ENCODE data around the gene CDKAL1. TPM values are rescaled to one million over a fixed set of nuclear protein-coding genes. Genes with fewer than 3 reads are reported as not detected.

CDKAL1 gene
- total and polyA plus RNA-seq, 3 experiments from 2014 or later: 26.7 to 30.2 (median 29.6) TPM

DNA sequence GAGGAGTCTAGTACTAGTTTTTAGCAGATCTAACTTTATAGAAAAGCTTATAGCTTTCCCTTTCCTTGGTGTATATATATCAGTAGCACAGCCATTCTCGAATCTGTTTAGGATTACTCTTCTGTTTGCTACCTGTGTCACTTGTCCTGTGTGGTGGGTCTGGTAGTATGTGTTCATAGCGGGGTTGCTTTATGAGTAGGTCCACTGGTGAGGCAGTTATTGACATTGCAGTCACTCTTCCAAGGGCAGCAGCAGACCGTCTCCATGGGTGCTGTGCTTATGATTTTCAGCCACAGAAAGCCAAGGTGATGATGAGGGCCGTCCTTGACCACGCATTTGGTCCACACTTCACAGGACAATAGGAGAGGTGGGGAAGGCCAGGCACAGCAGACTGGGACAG, 171.5 kb downstream of the CDKAL1 start:
- CTCF ChIA-PET: no interaction called here
- DNase-seq: no peak
- peak overlapping the region in 2 of 8 donors; percentile 14 to 29 for H3K27ac Mint-ChIP-seq

DNA sequence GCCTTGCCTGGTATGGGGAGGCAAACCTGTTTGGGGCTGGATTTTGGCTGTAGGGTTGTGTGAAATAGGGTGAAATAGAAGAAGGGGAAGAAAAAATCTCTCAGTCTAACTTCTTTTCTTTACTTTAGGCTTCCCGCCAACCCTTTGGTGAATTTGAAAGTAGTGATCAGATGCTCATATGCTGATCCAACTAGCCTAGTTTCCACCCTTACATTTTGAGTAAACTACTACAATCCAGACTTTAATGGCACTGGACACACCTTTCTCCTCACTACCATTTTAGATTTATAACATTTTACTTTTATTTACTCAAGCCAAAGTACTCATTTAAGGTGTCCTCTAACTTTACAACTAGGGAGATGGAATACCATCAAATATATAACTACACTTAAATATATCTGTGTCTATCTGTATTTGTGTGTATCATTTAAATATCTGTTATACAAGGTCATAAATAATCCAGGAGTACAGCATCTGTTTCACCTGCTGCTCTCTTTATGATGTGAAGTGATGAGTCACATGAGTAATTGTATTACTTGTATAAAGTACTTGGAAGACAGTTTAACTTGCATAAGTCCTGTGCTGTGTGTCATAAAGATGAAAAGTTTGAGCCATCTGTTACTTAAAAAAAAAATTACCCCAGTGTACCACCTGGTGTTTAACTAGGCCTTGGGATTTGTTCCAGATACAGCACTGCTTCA, 172.1 kb downstream of the CDKAL1 start:
- Mint-ChIP-seq H3K36me3 (peaks cover 0 to 6% (median 3%) of the 10 kb centered on the region in 3 donors), H3K27me3 (no peaks in the 10 kb centered on the region), H3K27ac (peak overlapping the region in 4 of 8 donors; percentile 17 to 39 (median 28)), H3K4me1 (peaks cover 52 to 75% (median 63%) of the 10 kb centered on the region in 3 donors), H3K9me3 (no peaks in the 10 kb centered on the region), H3K4me3 (no peak overlapping the region)
- no peaks in the 10 kb centered on the region for H3K27me3 ChIP-seq (ENCODE audit: insufficient read depth, low read length, poor library complexity, severe bottlenecking)
- no peaks in the 10 kb centered on the region for H3K36me3 ChIP-seq (ENCODE audit: insufficient read depth, low read length)
- CTCF ChIA-PET: no interaction called here
- no peaks in the 10 kb centered on the region for H3K4me1 ChIP-seq (ENCODE audit: insufficient read depth, low read length)
- no peak for DNase-seq
- H3K9me3 ChIP-seq (ENCODE audit: low read length): no peaks in the 10 kb centered on the region
- POLR2A ChIA-PET: no interaction called here
- no peak overlapping the region for H3K27ac ChIP-seq (ENCODE audit: low read depth, low read length)
- H3K4me3 ChIP-seq (ENCODE audit: low read length): no peak overlapping the region

More for the DNA sequence above, 171.5 kb downstream of the CDKAL1 start:
- Histone ChIP-seq H3K4me3 (ENCODE audit: low read length) (no peak overlapping the region), H3K4me1 (ENCODE audit: insufficient read depth, low read length) (no peaks in the 10 kb centered on the region), H3K27me3 (ENCODE audit: insufficient read depth, low read length, poor library complexity, severe bottlenecking) (no peaks in the 10 kb centered on the region), H3K36me3 (ENCODE audit: insufficient read depth, low read length) (no peaks in the 10 kb centered on the region), H3K27ac (ENCODE audit: low read depth, low read length) (no peak overlapping the region), H3K9me3 (ENCODE audit: low read length) (no peaks in the 10 kb centered on the region)
- POLR2A ChIA-PET: no interaction called here
- no peaks in the 10 kb centered on the region for H3K9me3 Mint-ChIP-seq
- no peaks in the 10 kb centered on the region for H3K27me3 Mint-ChIP-seq
- H3K4me1 Mint-ChIP-seq: peaks cover 52 to 71% (median 64%) of the 10 kb centered on the region in 3 donors
- H3K4me3 Mint-ChIP-seq: no peak overlapping the region
- H3K36me3 Mint-ChIP-seq: peaks cover 0 to 6% (median 4%) of the 10 kb centered on the region in 3 donors

DNA sequence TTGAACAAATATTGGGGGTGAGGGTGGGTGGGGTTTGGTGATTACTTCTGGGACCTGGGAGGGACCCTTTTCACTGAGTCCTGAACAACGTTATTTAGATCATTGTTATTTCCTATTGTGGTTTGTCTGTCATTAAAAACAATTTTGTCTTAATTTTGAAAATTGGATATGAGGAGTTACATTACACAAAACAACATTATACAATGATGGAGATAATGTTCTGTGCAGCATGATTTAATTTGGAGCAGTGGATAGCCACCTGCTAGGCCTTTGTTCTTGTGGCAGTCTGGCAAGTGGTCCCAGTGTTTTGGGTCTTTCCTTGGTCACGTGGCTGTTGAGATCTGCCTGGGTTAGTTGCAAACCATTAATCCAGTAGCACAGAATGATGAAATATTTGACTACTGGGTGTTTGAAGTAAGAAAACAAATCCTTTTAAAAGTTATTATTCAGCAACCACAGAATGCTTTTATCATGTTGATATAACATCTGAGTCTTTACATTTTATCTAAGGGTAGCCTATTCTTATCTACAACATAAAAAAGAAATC, 172.8 kb downstream of the CDKAL1 start:
- POLR2A ChIA-PET: no interaction called here
- H3K9me3 Mint-ChIP-seq: no peaks in the 10 kb centered on the region
- H3K27me3 Mint-ChIP-seq: no peaks in the 10 kb centered on the region
- peaks cover 0 to 3% (median 0%) of the 10 kb centered on the region in 3 donors for H3K36me3 Mint-ChIP-seq
- H3K27ac Mint-ChIP-seq: peak overlapping the region in 5 of 8 donors; percentile 7 to 61 (median 54)
- Histone ChIP-seq H3K36me3 (ENCODE audit: insufficient read depth, low read length) (no peaks in the 10 kb centered on the region), H3K27me3 (ENCODE audit: insufficient read depth, low read length, poor library complexity, severe bottlenecking) (no peaks in the 10 kb centered on the region), H3K9me3 (ENCODE audit: low read length) (no peaks in the 10 kb centered on the region), H3K27ac (ENCODE audit: low read depth, low read length) (no peak overlapping the region), H3K4me1 (ENCODE audit: insufficient read depth, low read length) (no peaks in the 10 kb centered on the region), H3K4me3 (ENCODE audit: low read length) (no peak overlapping the region)
- peaks cover 51 to 76% (median 61%) of the 10 kb centered on the region in 3 donors for H3K4me1 Mint-ChIP-seq
- CTCF ChIA-PET: no interaction called here
- H3K4me3 Mint-ChIP-seq: no peak overlapping the region
- DNase-seq: no peak

DNA sequence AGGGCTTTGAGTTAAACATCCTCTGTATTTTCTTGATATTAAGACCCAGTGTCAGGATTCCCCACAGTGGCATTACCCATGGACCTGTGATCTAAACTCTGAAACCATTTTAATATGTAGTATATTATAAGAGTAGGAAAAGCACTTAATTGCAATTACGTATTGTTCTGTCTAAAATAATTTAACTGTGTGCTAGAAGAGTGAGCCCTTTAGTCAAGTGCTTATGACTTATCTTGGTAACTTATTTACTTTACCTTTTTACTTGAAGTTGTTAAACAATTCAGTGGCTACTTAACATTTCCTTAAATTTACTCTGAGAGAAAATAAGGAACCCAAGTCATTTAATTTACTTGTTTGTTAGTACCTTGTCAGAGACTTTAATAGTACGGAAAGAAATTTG, 173.6 kb downstream of the CDKAL1 start:
- Mint-ChIP-seq H3K27me3 (no peaks in the 10 kb centered on the region), H3K4me3 (no peak overlapping the region), H3K36me3 (peaks cover 0 to 2% (median under 1%) of the 10 kb centered on the region in 3 donors), H3K27ac (peak overlapping the region in 1 of 8 donors; percentile 70), H3K9me3 (no peaks in the 10 kb centered on the region), H3K4me1 (peaks cover 42 to 70% (median 55%) of the 10 kb centered on the region in 3 donors)
- H3K9me3 ChIP-seq (ENCODE audit: low read length): no peaks in the 10 kb centered on the region
- no peak overlapping the region for H3K27ac ChIP-seq (ENCODE audit: low read depth, low read length)
- ChIA-PET CTCF (no interaction called here), POLR2A (no interaction called here)
- H3K4me1 ChIP-seq (ENCODE audit: insufficient read depth, low read length): no peaks in the 10 kb centered on the region
- H3K4me3 ChIP-seq (ENCODE audit: low read length): no peak overlapping the region
- no peaks in the 10 kb centered on the region for H3K27me3 ChIP-seq (ENCODE audit: insufficient read depth, low read length, poor library complexity, severe bottlenecking)
- DNase-seq: no peak
- no peaks in the 10 kb centered on the region for H3K36me3 ChIP-seq (ENCODE audit: insufficient read depth, low read length)

DNA sequence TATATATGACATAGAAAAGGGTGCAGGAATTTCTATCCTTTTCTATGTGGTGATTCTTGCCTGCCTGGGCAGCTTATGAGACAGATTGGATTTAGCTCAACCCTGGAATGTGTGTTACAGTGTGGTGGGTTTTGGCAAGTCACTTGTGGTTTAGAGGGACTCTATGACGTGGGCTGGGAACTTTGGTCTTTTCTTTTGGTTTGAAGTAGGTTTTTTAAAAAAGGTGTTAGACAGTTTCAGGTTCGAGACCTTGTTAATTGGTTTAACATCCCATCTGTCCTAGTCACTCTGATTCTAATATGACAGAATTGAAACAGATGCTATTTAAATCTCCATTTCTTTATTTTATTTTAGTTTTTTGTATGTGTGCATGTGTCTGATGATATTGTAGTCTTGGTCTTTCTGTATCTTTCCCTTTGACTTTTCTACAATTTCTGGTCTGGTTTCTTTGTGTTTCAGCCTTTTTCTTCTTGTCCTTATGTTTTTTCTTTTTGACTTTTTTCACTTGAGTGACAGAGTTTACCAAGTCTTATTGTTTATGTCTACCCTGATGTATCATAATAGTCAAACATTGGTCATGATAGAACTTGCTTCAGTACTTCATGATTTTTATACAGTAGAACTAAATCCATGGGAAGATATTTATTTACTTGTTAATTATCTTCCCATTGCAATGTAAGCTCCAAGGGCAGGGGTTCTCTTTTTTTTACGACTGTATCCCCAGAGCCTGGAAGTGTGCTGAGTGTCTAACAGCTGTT, 174.3 kb downstream of the CDKAL1 start:
- Histone ChIP-seq H3K4me3 (ENCODE audit: low read length) (no peak overlapping the region), H3K27me3 (ENCODE audit: insufficient read depth, low read length, poor library complexity, severe bottlenecking) (no peaks in the 10 kb centered on the region), H3K9me3 (ENCODE audit: low read length) (no peaks in the 10 kb centered on the region), H3K36me3 (ENCODE audit: insufficient read depth, low read length) (no peaks in the 10 kb centered on the region), H3K4me1 (ENCODE audit: insufficient read depth, low read length) (no peaks in the 10 kb centered on the region), H3K27ac (ENCODE audit: low read depth, low read length) (no peak overlapping the region)
- ChIA-PET POLR2A (no interaction called here), CTCF (no interaction called here)
- H3K9me3 Mint-ChIP-seq: no peaks in the 10 kb centered on the region
- peak overlapping the region in 2 of 7 donors; percentile 26 to 34 for H3K4me3 Mint-ChIP-seq
- peaks cover 0 to 2% (median 0%) of the 10 kb centered on the region in 3 donors for H3K36me3 Mint-ChIP-seq
- DNase-seq: peak in 3 of 5 donors; percentile 2 to 62 (median 51)
- peak overlapping the region in 7 of 8 donors; percentile 1 to 70 (median 29) for H3K27ac Mint-ChIP-seq
- H3K4me1 Mint-ChIP-seq: peaks cover 40 to 65% (median 54%) of the 10 kb centered on the region in 3 donors
- H3K27me3 Mint-ChIP-seq: no peaks in the 10 kb centered on the region

DNA sequence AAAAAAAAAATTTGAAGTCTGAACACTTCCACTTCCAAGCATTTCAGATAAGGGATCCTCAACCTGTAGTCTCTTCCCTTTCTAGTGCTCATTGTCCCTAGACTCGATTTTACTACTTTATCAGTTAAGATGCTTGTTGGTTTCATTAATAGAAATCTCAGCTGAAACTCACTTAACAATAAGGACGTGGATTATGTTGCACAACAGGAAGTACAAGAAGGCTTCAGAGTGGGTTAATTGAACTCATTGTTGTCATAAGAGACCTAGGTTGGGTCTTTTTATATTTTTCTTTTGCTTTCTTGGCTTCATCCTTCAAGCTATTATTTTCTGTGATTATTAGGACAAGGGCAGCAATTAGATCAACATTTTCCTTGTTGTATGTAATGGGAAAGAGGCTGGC, 175.2 kb downstream of the CDKAL1 start:
- POLR2A ChIA-PET: no interaction called here
- no peaks in the 10 kb centered on the region for H3K9me3 Mint-ChIP-seq
- H3K36me3 ChIP-seq (ENCODE audit: insufficient read depth, low read length): no peaks in the 10 kb centered on the region
- H3K27me3 ChIP-seq (ENCODE audit: insufficient read depth, low read length, poor library complexity, severe bottlenecking): no peaks in the 10 kb centered on the region
- H3K4me1 Mint-ChIP-seq: peaks cover 34 to 58% (median 48%) of the 10 kb centered on the region in 3 donors
- CTCF ChIA-PET: no interaction called here
- no peak overlapping the region for H3K27ac ChIP-seq (ENCODE audit: low read depth, low read length)
- H3K4me3 ChIP-seq (ENCODE audit: low read length): no peak overlapping the region
- H3K4me1 ChIP-seq (ENCODE audit: insufficient read depth, low read length): no peaks in the 10 kb centered on the region
- no peak overlapping the region for H3K4me3 Mint-ChIP-seq
- no peaks in the 10 kb centered on the region for H3K9me3 ChIP-seq (ENCODE audit: low read length)
- peak overlapping the region in 1 of 8 donors; percentile 4 for H3K27ac Mint-ChIP-seq
- no peaks in the 10 kb centered on the region for H3K27me3 Mint-ChIP-seq
- H3K36me3 Mint-ChIP-seq: peaks cover 0 to 2% (median 0%) of the 10 kb centered on the region in 3 donors
- DNase-seq: no peak

DNA sequence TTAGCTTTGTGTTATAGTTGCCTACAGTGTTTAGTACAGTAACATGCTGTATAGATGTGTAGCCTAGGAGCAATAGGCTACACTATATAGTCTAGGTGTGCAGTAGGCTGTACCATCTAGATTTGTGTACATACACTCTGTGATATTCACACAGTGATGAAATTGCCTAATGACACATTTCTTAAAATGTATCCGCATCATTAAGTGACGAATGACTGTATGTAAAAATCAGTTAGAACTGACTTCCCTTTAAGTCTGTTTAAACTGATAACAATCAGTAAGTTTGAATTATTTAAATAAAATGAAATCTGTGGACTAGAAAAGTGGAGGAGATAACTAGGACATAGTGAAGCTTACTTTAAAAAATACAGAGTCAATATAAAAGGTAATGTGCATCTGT, 176.1 kb downstream of the CDKAL1 start:
- no peak overlapping the region for H3K27ac Mint-ChIP-seq
- no peaks in the 10 kb centered on the region for H3K36me3 ChIP-seq (ENCODE audit: insufficient read depth, low read length)
- H3K9me3 Mint-ChIP-seq: no peaks in the 10 kb centered on the region
- H3K27ac ChIP-seq (ENCODE audit: low read depth, low read length): no peak overlapping the region
- peaks cover 32 to 58% (median 42%) of the 10 kb centered on the region in 3 donors for H3K4me1 Mint-ChIP-seq
- no peak for DNase-seq
- H3K36me3 Mint-ChIP-seq: peaks cover 0 to 2% (median 0%) of the 10 kb centered on the region in 3 donors
- no peaks in the 10 kb centered on the region for H3K9me3 ChIP-seq (ENCODE audit: low read length)
- ChIA-PET CTCF (no interaction called here), POLR2A (no interaction called here)
- no peak overlapping the region for H3K4me3 ChIP-seq (ENCODE audit: low read length)
- H3K27me3 ChIP-seq (ENCODE audit: insufficient read depth, low read length, poor library complexity, severe bottlenecking): no peaks in the 10 kb centered on the region
- no peaks in the 10 kb centered on the region for H3K4me1 ChIP-seq (ENCODE audit: insufficient read depth, low read length)
- H3K27me3 Mint-ChIP-seq: no peaks in the 10 kb centered on the region
- H3K4me3 Mint-ChIP-seq: no peak overlapping the region

DNA sequence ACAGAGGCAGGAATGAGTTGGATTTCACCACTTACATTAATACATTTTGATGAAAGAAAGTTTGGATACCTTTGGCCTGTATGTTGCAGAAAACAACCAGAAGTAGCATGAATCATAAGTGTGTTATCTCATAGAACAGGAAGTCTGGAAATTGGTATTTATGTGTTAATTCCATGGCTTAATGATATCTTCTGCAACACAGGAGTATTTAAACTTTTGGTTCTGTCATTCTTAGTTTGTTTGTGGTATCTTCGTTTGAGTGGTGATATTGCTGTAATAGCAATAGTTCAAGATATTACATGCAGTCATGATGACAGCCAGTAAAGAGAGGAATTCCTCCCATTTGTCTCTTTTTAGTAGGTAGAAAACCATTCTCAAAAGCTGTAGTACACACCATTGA, 177.3 kb downstream of the CDKAL1 start:
- DNase-seq: no peak
- H3K4me1 ChIP-seq (ENCODE audit: insufficient read depth, low read length): no peaks in the 10 kb centered on the region
- Mint-ChIP-seq H3K27me3 (no peaks in the 10 kb centered on the region), H3K27ac (peak overlapping the region in 1 of 8 donors; percentile 2), H3K4me1 (peaks cover 24 to 46% (median 30%) of the 10 kb centered on the region in 3 donors), H3K36me3 (peaks cover 0 to 2% (median 0%) of the 10 kb centered on the region in 3 donors), H3K9me3 (no peaks in the 10 kb centered on the region), H3K4me3 (no peak overlapping the region)
- H3K4me3 ChIP-seq (ENCODE audit: low read length): no peak overlapping the region
- no peak overlapping the region for H3K27ac ChIP-seq (ENCODE audit: low read depth, low read length)
- POLR2A ChIA-PET: no interaction called here
- no peaks in the 10 kb centered on the region for H3K27me3 ChIP-seq (ENCODE audit: insufficient read depth, low read length, poor library complexity, severe bottlenecking)
- no peaks in the 10 kb centered on the region for H3K36me3 ChIP-seq (ENCODE audit: insufficient read depth, low read length)
- H3K9me3 ChIP-seq (ENCODE audit: low read length): no peaks in the 10 kb centered on the region
- CTCF ChIA-PET: no interaction called here

All from CD8-positive, alpha-beta memory T cell (primary cell).